Measurements from ENCODE around the gene TSC2. TPM values are rescaled to one million over a fixed set of nuclear protein-coding genes. Genes with fewer than 3 reads are reported as not detected.

The TSC2 gene
- polyA plus RNA-seq, 3 donors, result 11.7 to 95.1 (median 20.8) TPM

DNA sequence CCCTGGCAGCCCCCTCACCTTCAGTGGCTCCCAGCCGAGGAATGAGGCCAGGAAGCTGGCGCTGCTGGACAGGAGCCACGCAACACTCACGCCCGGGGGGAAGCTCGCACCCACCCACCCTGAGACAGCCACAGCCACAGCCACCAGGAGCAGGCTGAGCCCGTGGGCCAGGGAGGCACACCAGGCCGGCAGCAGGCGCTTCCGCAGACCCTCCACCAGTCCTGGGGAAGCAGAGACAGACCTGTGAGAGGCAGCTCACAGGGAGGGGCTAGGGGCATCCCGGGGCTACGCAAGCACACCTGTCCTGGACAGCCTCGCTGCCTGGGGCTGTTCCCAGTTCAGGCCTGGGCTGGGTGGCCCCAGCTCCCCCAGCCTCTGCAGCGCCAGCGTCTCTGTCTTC, 46.0 kb downstream of the TSC2 start:
- Mint-ChIP-seq H3K36me3 (peaks cover 19 to 55% of the 10 kb centered on the region in 2 donors), H3K9me3 (peaks cover 0 to 2% (median 0%) of the 10 kb centered on the region in 7 donors), H3K27ac (no peak overlapping the region), H3K4me1 (no peaks in the 10 kb centered on the region), H3K4me3 (no peak overlapping the region), H3K27me3 (ENCODE audit: low read depth in 3 of 3) (no peaks in the 10 kb centered on the region)
- Histone ChIP-seq H3K4me2 (replicated peaks; ENCODE audit: extremely low read depth, low read length, poor library complexity, severe bottlenecking) (no peak overlapping the region), H3K9ac (ENCODE audit: insufficient read depth, low read length, poor library complexity, severe bottlenecking) (no peak overlapping the region), H3K4me1 (ENCODE audit: control insufficient read depth in 1 of 2, insufficient read depth in 2 of 2, low read length in 2 of 2) (no peaks in the 10 kb centered on the region), H3K79me2 (ENCODE audit: insufficient read depth, low read length) (no peaks in the 10 kb centered on the region), H3K27me3 (ENCODE audit: control insufficient read depth in 2 of 2, insufficient read depth in 2 of 2, low read length in 2 of 2) (no peaks in the 10 kb centered on the region), H4K20me1 (ENCODE audit: insufficient read depth, low read length) (no peaks in the 10 kb centered on the region), H3K36me3 (replicated peaks in 1 of 2; ENCODE audit: control insufficient read depth in 1 of 2, insufficient read depth in 2 of 2, low read length in 2 of 2) (peaks cover 32 to 35% of the 10 kb centered on the region in 2 donors), H2AFZ (ENCODE audit: insufficient read depth, low read depth, low read length, poor library complexity, severe bottlenecking) (no peak overlapping the region), H3K9me3 (replicated peaks in 1 of 2; ENCODE audit: control insufficient read depth in 1 of 2, insufficient read depth in 1 of 2, low read length in 2 of 2) (no peaks in the 10 kb centered on the region), H3K27ac (ENCODE audit: low read depth in 1 of 2, low read length in 2 of 2) (no peak overlapping the region), H3K4me3 (replicated peaks in 1 of 3; ENCODE audit: low read depth in 2 of 3, low read length in 3 of 3) (no peak overlapping the region)
- TF ChIP-seq, protein P1, sequence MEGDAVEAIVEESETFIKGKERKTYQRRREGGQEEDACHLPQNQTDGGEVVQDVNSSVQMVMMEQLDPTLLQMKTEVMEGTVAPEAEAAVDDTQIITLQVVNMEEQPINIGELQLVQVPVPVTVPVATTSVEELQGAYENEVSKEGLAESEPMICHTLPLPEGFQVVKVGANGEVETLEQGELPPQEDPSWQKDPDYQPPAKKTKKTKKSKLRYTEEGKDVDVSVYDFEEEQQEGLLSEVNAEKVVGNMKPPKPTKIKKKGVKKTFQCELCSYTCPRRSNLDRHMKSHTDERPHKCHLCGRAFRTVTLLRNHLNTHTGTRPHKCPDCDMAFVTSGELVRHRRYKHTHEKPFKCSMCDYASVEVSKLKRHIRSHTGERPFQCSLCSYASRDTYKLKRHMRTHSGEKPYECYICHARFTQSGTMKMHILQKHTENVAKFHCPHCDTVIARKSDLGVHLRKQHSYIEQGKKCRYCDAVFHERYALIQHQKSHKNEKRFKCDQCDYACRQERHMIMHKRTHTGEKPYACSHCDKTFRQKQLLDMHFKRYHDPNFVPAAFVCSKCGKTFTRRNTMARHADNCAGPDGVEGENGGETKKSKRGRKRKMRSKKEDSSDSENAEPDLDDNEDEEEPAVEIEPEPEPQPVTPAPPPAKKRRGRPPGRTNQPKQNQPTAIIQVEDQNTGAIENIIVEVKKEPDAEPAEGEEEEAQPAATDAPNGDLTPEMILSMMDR (IDR thresholded peaks at IDR 0.05), result no peak
- intact Hi-C loops (cut with micrococcal nuclease), result no loop called here
- WGBS (ENCODE audit: insufficient coverage), result 96% methylated on average over 10 of the region's 15 CpGs
- no peak for DNase-seq

GRCh38 chr16:2095315-2095853, 47.6 kb downstream of the TSC2 start:
- no peak overlapping the region for H3K4me3 Mint-ChIP-seq
- no peaks in the 10 kb centered on the region for H4K20me1 ChIP-seq (ENCODE audit: insufficient read depth, low read length)

More at GRCh38 chr16:2095315-2095853, 47.6 kb downstream of the TSC2 start:
- no peaks in the 10 kb centered on the region for H3K27me3 Mint-ChIP-seq (ENCODE audit: low read depth in 3 of 3)
- H3K79me2 ChIP-seq (ENCODE audit: insufficient read depth, low read length), result no peaks in the 10 kb centered on the region
- DNase-seq, result no peak
- whole genome bisulfite sequencing (ENCODE audit: insufficient coverage), result 99% methylated on average over 22 of the region's 26 CpGs
- H2AFZ ChIP-seq (ENCODE audit: insufficient read depth, low read depth, low read length, poor library complexity, severe bottlenecking), result no peak overlapping the region
- intact Hi-C loops (cut with micrococcal nuclease), result no loop called here
- H3K4me3 ChIP-seq (replicated peaks in 1 of 3; ENCODE audit: low read depth in 2 of 3, low read length in 3 of 3), result no peak overlapping the region
- H3K9ac ChIP-seq (ENCODE audit: insufficient read depth, low read length, poor library complexity, severe bottlenecking), result no peak overlapping the region
- no peaks in the 10 kb centered on the region for H3K4me1 Mint-ChIP-seq
- TF ChIP-seq, protein P1 (IDR thresholded peaks at IDR 0.05), result no peak
- no peak overlapping the region for H3K4me2 ChIP-seq (replicated peaks; ENCODE audit: extremely low read depth, low read length, poor library complexity, severe bottlenecking)
- peaks cover 23 to 34% of the 10 kb centered on the region in 2 donors for H3K36me3 ChIP-seq (replicated peaks in 1 of 2; ENCODE audit: control insufficient read depth in 1 of 2, insufficient read depth in 2 of 2, low read length in 2 of 2)
- no peak overlapping the region for H3K27ac ChIP-seq (ENCODE audit: low read depth in 1 of 2, low read length in 2 of 2)
- no peaks in the 10 kb centered on the region for H3K4me1 ChIP-seq (ENCODE audit: control insufficient read depth in 1 of 2, insufficient read depth in 2 of 2, low read length in 2 of 2)
- H3K27me3 ChIP-seq (ENCODE audit: control insufficient read depth in 2 of 2, insufficient read depth in 2 of 2, low read length in 2 of 2), result no peaks in the 10 kb centered on the region
- peaks cover 0 to 2% (median 0%) of the 10 kb centered on the region in 7 donors for H3K9me3 Mint-ChIP-seq
- no peak overlapping the region for H3K27ac Mint-ChIP-seq
- no peaks in the 10 kb centered on the region for H3K9me3 ChIP-seq (replicated peaks in 1 of 2; ENCODE audit: control insufficient read depth in 1 of 2, insufficient read depth in 1 of 2, low read length in 2 of 2)
- H3K36me3 Mint-ChIP-seq, result peaks cover 13 to 52% of the 10 kb centered on the region in 2 donors

Measured in CD14-positive monocyte (primary cell).